Activated CD4-positive, alpha-beta T cell treated with anti-CD3 and anti-CD28 coated beads, Interleukin-2, amount 50 U/mL, for 24 hours (primary cell): ENCODE data around the gene GTSF1L.

Experiments
- DNase-seq, 2 donors: peaks; one replicate each; pipeline ENCODE4 v3.0.0-alpha.2; 2020; ENCODE audit warnings: low read depth in 1 of 2, low spot score in 1 of 2

The GTSF1L gene

GRCh38 chr20:43716757-43717615 is 9.8 kb downstream of the GTSF1L start:
- no peak for DNase-seq

- DNase-seq = no peak
These were observed 10.7 kb downstream of the GTSF1L start for GRCh38 chr20:43716123-43716522.

- DNase-seq = no peak
These were observed 11.3 kb downstream of the GTSF1L start for GRCh38 chr20:43715511-43715910.

- DNase-seq = no peak
These were observed 11.8 kb downstream of the GTSF1L start for GRCh38 chr20:43715044-43715443.

GRCh38 chr20:43711098-43711654 is 15.6 kb downstream of the GTSF1L start:
- DNase-seq = no peak

- no peak for DNase-seq
These were observed 16.3 kb downstream of the GTSF1L start for GRCh38 chr20:43710370-43711044.

GRCh38 chr20:43702502-43702901 is 24.3 kb downstream of the GTSF1L start:
- no peak for DNase-seq

- no peak for DNase-seq
These were observed 26.2 kb downstream of the GTSF1L start for GRCh38 chr20:43700627-43701026.

GRCh38 chr20:43699941-43700565 is 26.7 kb downstream of the GTSF1L start:
- DNase-seq = no peak

GRCh38 chr20:43695571-43695970 is 31.2 kb downstream of the GTSF1L start:
- no peak for DNase-seq

GRCh38 chr20:43694763-43695162 is 32.0 kb downstream of the GTSF1L start:
- no peak for DNase-seq

GRCh38 chr20:43691928-43692524 is 34.8 kb downstream of the GTSF1L start:
- peak; percentile 13 to 46 for DNase-seq

GRCh38 chr20:43690943-43691598 is 35.7 kb downstream of the GTSF1L start:
- DNase-seq = no peak

GRCh38 chr20:43689165-43689564 is 37.6 kb downstream of the GTSF1L start:
- no peak for DNase-seq

- DNase-seq = no peak
These were observed 40.0 kb downstream of the GTSF1L start for GRCh38 chr20:43686820-43687219.

- no peak for DNase-seq
These were observed 44.4 kb downstream of the GTSF1L start for GRCh38 chr20:43682446-43682845.

- no peak for DNase-seq
These were observed 44.8 kb downstream of the GTSF1L start for GRCh38 chr20:43681991-43682410.

- no peak for DNase-seq
These were observed 45.3 kb downstream of the GTSF1L start for GRCh38 chr20:43681468-43681942.

- no peak for DNase-seq
These were observed 45.8 kb downstream of the GTSF1L start for GRCh38 chr20:43680981-43681380.

GRCh38 chr20:43676368-43676767 is 50.4 kb downstream of the GTSF1L start:
- no peak for DNase-seq
